Mesothelial cell of epicardium (in vitro differentiated cells): ENCODE measurements around the gene GUCY1B1. TPM values are rescaled to one million over a fixed set of nuclear protein-coding genes. Genes with fewer than 3 reads are reported as not detected.

Source experiments
- DNase-seq, 2 experiments: peaks; one replicate each; pipeline ENCODE4 v3.0.0; 2021; ENCODE audit warnings: low spot score in 2 of 2; ENCODE audit not compliant: unreplicated experiment in 2 of 2
- H3K27ac Mint-ChIP-seq: 2 replicates; pipeline ENCODE4 v1.8.0; 2021; ENCODE audit warnings: mixed read lengths
- H3K27me3 Mint-ChIP-seq: 2 replicates; pipeline ENCODE4 v1.8.0; 2021; ENCODE audit warnings: low read depth, mixed read lengths
- H3K36me3 Mint-ChIP-seq: 2 replicates; pipeline ENCODE4 v1.8.0; 2021; ENCODE audit warnings: mixed read lengths
- H3K4me1 Mint-ChIP-seq: 2 replicates; pipeline ENCODE4 v1.8.0; 2021; ENCODE audit warnings: mixed read lengths
- H3K4me3 Mint-ChIP-seq: 2 replicates; pipeline ENCODE4 v1.8.0; 2021; ENCODE audit warnings: mild to moderate bottlenecking, moderate library complexity, mixed read lengths
- H3K9me3 Mint-ChIP-seq: 2 replicates; pipeline ENCODE4 v1.8.0; 2021; ENCODE audit warnings: mixed read lengths
- CTCF ChIP-seq: fragments of 200-600 bp; sonication (generic); IDR thresholded peaks from one replicate; pipeline ENCODE4 v1.5.0; 2021; ENCODE audit warnings: antibody characterized with exemption; ENCODE audit not compliant: unreplicated experiment
- total RNA-seq: library from RNA; stranded (reverse); gene quantifications from 3 replicates; pipeline ENCODE4 v1.2.1, GENCODE V29; 2021

GUCY1B1 gene
- total RNA-seq, 1 donor from 2014 or later, result 17.1 TPM

- Mint-ChIP-seq H3K4me1 (peaks cover 25% of the 10 kb centered on the region), H3K9me3 (no peaks in the 10 kb centered on the region), H3K27me3 (no peaks in the 10 kb centered on the region), H3K4me3 (no peak overlapping the region), H3K36me3 (no peaks in the 10 kb centered on the region), H3K27ac (no peak overlapping the region)
- no peak for TF ChIP-seq CTCF
- DNase-seq, result no peak
These were observed 23.3 kb upstream of the GUCY1B1 start for GRCh38 chr4:155735496-155735895.

GRCh38 chr4:155738548-155738947 lies 20.3 kb upstream of the GUCY1B1 start:
- Mint-ChIP-seq H3K27ac (no peak overlapping the region), H3K4me3 (no peak overlapping the region), H3K36me3 (no peaks in the 10 kb centered on the region), H3K9me3 (no peaks in the 10 kb centered on the region), H3K27me3 (no peaks in the 10 kb centered on the region), H3K4me1 (peaks cover 27% of the 10 kb centered on the region)
- no peak for DNase-seq
- no peak for TF ChIP-seq CTCF

- DNase-seq, result no peak
- peaks cover 5% of the 10 kb centered on the region for H3K9me3 Mint-ChIP-seq
- H3K36me3 Mint-ChIP-seq, result no peaks in the 10 kb centered on the region
- no peak overlapping the region for H3K4me3 Mint-ChIP-seq
- no peaks in the 10 kb centered on the region for H3K27me3 Mint-ChIP-seq
- H3K27ac Mint-ChIP-seq, result no peak overlapping the region
- no peak for TF ChIP-seq CTCF
- H3K4me1 Mint-ChIP-seq, result peaks cover 5% of the 10 kb centered on the region
These were observed 17.3 kb upstream of the GUCY1B1 start for GRCh38 chr4:155741546-155741945.

GRCh38 chr4:155742310-155743015 lies 16.4 kb upstream of the GUCY1B1 start:
- peaks cover 5% of the 10 kb centered on the region for H3K4me1 Mint-ChIP-seq
- no peak for TF ChIP-seq CTCF
- DNase-seq, result no peak
- H3K4me3 Mint-ChIP-seq, result no peak overlapping the region
- no peak overlapping the region for H3K27ac Mint-ChIP-seq
- no peaks in the 10 kb centered on the region for H3K36me3 Mint-ChIP-seq
- no peaks in the 10 kb centered on the region for H3K27me3 Mint-ChIP-seq
- peaks cover 5% of the 10 kb centered on the region for H3K9me3 Mint-ChIP-seq

- Mint-ChIP-seq H3K4me1 (no peaks in the 10 kb centered on the region), H3K36me3 (no peaks in the 10 kb centered on the region), H3K4me3 (no peak overlapping the region), H3K9me3 (peaks cover 5% of the 10 kb centered on the region), H3K27ac (no peak overlapping the region), H3K27me3 (no peaks in the 10 kb centered on the region)
- DNase-seq, result no peak
- TF ChIP-seq CTCF, result no peak
These were observed 12.8 kb upstream of the GUCY1B1 start for GRCh38 chr4:155745984-155746383.

- no peak overlapping the region for H3K4me3 Mint-ChIP-seq
- H3K27me3 Mint-ChIP-seq, result no peaks in the 10 kb centered on the region
- H3K27ac Mint-ChIP-seq, result no peak overlapping the region
- H3K4me1 Mint-ChIP-seq, result peaks cover 13% of the 10 kb centered on the region
- peaks cover 5% of the 10 kb centered on the region for H3K9me3 Mint-ChIP-seq
- no peak for DNase-seq
- no peak for TF ChIP-seq CTCF
- H3K36me3 Mint-ChIP-seq, result no peaks in the 10 kb centered on the region
These were observed 10.8 kb upstream of the GUCY1B1 start for GRCh38 chr4:155748039-155748438.
